Fibroblast of skin of back (primary cell): ENCODE results near the gene PEX12.
"Not testable (repeated sequence)": the region's sequence is repeated elsewhere in the genome, so short reads cannot be mapped to it uniquely, and the experiment has no call there.

Experiments used
- DNase-seq: peaks from one replicate; pipeline ENCODE4 v3.0.0-alpha.2; 2013

PEX12 gene

DNA sequence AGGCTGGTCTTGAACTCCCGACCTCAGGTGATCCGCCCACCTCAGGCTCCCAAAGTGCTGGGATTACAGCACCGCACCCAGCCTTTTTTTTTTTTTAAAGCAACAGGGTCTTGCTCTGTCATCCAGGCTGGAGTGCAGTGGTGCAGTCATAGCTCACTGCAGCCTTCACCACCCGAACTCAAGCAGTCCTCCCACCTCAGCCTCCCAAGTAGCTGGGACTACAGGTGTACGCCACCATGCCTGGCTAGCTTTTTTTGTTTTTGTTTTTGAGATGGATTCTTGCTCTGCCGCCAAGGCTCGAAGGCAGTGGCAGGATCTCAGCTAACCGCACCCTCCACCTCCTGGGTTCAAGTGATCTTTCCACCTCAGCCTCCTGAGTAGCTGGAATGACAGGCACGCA lies 43.0 kb downstream of the PEX12 start:
- DNase-seq, result not testable (repeated sequence)

DNA sequence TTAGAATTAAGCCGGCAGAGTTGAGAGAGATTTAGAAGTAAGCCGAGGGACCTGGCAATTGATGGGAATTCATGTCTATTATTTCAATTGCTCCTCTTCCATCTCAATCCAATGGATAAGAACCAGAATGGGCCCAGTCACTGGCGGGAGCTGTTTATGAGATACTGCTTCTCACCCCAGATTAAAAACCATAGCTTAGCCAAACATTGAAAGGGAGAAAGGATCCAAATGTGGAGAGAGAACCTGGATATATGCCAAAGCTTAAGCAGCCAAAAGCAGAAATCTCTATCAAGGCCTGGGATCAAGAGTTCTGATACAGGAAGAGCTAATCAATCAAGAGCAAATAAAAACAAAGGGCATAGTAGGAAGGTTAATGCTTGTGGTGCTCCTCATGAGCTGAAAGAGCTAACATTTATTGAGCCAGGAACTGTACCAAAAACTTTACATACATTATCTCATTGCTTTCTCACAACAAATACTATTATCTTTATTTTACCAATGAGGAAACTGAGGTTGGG lies 43.7 kb downstream of the PEX12 start:
- DNase-seq, result no peak

DNA sequence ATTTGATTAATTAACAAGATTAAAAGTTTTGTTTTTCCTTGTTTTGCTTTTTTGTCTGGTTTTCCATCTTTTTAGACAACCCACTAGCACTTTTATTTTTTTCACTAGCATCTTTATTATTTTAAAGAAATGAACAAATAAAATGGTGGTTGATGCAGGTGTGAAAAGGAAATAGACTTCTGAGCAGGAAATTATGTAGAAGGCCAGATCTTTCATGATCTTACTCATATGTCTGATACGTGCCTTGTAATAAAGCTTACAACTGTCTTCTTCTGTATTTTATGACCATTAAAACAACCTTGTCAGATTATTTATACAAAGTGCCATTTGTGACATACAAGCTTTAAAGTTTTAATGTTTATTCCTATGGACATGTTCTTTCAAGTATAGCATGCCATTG lies 47.2 kb downstream of the PEX12 start:
- DNase-seq, result no peak

GRCh38 chr17:35529866-35530265 lies 48.5 kb downstream of the PEX12 start:
- DNase-seq, result no peak

GRCh38 chr17:35529326-35529725 lies 49.0 kb downstream of the PEX12 start:
- not testable (repeated sequence) for DNase-seq
